ENCODE data around the gene NOXO1.

Gene NOXO1

GRCh38 chr16:1997494-1998359, 16.5 kb upstream of the NOXO1 start:
- DNase-seq = no peak

- DNase-seq = no peak
Observed at GRCh38 chr16:1993731-1994131, 12.5 kb upstream of the NOXO1 start.

- DNase-seq = no peak
Observed at GRCh38 chr16:1992704-1993317, 11.5 kb upstream of the NOXO1 start.

DNA sequence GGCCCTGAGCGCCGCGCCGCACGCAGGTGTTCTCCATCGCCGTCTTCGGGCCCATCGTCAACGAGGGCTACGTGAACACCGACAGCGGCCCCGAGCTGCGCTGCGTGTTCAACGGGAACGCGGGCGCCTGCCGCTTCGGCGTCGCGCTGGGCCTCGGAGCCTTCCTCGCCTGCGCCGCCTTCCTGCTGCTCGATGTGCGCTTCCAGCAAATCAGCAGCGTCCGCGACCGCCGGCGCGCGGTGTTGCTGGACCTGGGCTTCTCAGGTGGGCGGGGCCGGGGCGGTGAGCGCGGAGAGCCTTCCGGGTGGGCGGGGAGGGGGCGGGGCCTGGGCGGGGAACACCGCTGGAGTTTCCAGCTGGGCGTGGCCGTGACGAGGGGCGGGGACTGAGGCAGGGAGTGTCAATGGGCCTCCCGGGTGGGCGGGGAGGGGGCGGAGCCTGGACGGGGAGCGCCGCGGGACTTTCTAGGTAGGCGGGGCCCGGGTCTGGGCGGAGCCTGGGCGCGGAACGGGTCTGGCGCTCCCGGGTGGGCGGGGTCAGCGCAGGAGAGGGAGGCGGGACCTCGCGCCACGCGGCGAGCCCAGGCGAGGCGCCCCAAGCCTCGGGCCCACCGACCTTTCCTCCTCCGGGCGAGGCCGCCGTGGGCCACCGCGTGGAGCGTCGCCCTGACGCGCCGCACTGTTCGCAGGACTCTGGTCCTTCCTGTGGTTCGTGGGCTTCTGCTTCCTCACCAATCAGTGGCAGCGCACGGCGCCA, 10.9 kb upstream of the NOXO1 start:
- no peak for DNase-seq

- no peak for DNase-seq
Observed at GRCh38 chr16:1991588-1991947, 10.3 kb upstream of the NOXO1 start.

DNA sequence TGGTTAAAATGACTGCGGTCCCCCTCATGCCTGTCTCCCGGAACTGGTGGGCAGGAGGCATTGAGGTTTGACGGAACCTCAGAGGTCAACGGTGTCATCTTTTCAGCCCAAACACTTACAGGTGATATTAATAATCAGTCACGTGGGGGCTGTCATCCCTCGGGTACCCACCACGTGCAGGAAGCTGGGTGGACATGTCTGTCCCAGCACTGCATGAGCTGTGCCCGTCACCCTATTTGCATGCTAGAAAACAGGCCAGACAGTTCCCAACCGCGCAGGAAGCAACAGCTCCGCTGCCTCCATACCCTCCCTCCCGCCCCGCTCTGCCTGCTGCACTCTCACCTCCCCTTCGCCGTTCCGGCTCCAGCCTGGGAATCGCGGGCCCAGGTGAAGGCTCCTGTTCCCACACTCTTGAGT, 9.9 kb upstream of the NOXO1 start:
- no peak for DNase-seq

GRCh38 chr16:1990351-1991134, 9.3 kb upstream of the NOXO1 start:
- DNase-seq = no peak

DNA sequence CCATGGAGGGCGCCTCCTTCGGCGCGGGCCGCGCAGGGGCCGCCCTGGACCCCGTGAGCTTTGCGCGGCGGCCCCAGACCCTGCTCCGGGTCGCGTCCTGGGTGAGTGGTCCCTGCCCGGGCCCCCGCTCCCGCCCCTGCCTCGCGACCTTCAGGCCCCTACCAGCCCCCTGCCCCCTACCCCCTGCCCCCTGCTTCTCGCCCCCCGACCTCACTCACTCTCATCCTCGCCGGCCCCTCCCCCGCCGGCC, 8.8 kb upstream of the NOXO1 start:
- DNase-seq = no peak

GRCh38 chr16:1989209-1990100, 8.2 kb upstream of the NOXO1 start, which contains the start of gene SYNGR3:
Gene SYNGR3 (plus strand): TSS chr16:1989970. CDS start chr16:1990103, 133 bp downstream.
- no peak for DNase-seq

- DNase-seq = no peak
Observed at GRCh38 chr16:1987198-1987597, 5.9 kb upstream of the NOXO1 start.

DNA sequence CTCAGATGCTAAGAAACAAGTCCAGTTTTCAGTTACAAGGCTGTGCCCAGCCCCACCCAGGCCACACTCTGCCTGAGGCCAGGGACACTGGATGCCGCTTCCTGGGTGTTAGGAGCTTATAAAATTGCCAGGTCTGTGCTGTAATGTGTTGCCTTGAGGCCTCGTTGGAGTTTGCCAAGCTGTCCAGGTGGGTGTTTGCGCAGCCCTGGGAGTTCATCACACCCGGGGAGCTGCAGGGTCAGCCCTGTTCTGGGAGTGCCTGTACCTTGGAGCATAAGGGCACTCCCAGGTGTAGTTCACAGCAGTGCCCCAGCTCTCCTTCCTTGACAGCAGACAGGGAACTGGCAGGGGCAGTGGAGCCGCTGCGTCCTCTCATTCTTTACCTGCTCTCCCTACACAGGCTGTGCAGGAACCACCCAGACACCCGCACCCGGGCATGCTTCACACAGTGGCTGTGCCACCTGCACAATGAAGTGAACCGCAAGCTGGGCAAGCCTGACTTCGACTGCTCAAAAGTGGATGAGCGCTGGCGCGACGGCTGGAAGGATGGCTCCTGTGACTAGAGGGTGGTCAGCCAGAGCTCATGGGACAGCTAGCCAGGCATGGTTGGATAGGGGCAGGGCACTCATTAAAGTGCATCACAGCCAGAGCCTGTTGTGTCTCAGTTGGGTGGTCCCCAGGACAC, 4.3 kb upstream of the NOXO1 start:
- no peak for DNase-seq

- DNase-seq = no peak
Observed at GRCh38 chr16:1984347-1985225, 3.3 kb upstream of the NOXO1 start.

DNA sequence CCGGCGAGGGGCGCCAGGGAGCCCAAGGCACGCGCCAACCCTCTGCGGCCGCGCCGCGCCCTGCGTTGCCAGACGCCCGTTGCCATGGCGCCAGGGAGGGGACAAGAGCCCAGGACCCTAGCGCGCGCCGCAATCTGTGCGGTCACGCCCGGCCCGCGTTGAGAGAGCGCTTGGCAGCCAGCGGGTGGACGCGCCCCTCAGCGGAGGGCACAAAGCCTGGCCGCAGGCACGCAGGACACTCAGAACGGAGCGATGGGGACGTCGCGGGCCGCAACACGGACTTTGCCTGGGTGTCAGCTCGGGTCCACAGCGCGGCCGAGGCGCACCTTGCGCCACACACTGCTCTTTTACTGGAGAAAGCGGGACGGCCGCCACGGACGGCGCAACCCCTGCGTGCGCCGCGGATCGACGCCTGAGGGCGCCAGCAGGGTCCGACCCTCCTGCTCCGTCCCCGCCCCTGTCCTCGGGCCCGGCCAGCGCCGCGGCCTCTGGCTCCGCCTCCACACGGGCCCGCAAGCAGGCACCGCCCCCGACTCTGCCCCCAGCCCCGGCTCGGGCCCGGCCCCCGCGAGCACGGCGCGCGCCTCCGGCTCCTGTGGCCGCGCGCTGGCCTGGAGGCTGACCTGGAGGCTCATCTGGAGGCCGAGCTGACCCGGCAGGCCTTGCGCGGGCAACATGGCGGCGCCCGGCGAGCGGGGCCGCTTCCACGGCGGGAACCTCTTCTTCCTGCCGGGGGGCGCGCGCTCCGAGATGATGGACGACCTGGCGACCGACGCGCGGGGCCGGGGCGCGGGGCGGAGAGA, 2.5 kb upstream of the NOXO1 start, which contains the start of gene GFER:
GFER (plus strand) TSS at position 650 of the 803 bp plus-strand sequence; CDS start at position 676, 26 bp downstream.
- peak; percentile 82 for DNase-seq

DNA sequence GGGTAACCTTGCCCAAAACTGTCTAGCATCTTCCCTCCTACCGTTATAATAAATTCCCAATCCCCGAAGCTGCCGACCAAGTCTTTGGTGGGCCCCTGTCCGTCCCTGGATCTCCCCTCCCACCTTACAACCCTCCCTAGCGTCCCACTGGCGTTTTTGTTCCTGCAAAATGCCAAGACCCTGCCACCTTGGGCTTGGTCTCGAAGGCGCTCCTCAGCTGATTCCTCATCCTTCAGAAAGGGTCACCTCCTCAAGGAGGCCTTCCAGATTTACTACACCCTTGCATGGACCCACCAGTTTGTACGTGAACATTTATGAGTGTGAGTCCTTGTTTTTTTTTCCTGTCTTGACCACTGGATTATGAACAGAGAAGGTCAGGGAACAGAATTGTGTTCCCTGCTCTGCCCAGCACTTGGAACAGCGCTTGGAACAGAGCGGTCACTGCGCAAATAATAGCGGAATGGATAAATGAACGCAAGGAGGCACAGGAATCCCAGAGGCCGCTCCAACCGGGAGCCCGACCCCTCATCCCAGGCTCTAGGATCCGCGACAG, 1.8 kb upstream of the NOXO1 start:
- DNase-seq = no peak

- peak; percentile 5 for DNase-seq
Observed at GRCh38 chr16:1982013-1982433, 754 bp upstream of the NOXO1 start.

- DNase-seq = no peak
Observed at GRCh38 chr16:1980770-1981087, 540 bp downstream of the NOXO1 start.

GRCh38 chr16:1980030-1980769, 1.1 kb downstream of the NOXO1 start:
- DNase-seq = no peak

- DNase-seq = peak; percentile 75
Observed at GRCh38 chr16:1979271-1980029, 1.8 kb downstream of the NOXO1 start.

Data from DMS153 (cell line).